HL-60/S4 treated with phorbol 12-myristate 13-acetate at 8.2 ng/mL for 4 days and 3 days (cell line): Measurements from ENCODE around the gene SEPTIN10.
"Not testable (repeated sequence)": the region's sequence is repeated elsewhere in the genome, so short reads cannot be mapped to it uniquely, and the experiment has no call there.

Experiments used
- in situ Hi-C: fragments of 300-500 bp; cut with MboI; formaldehyde crosslinking; loops from 2 replicates; pipeline ENCODE4 v1.15.0; 2022; ENCODE audit warnings: low sequenced_read_pairs

SEPTIN10 gene

GRCh38 chr2:109635426-109636304 lies 21.9 kb upstream of the SEPTIN10 start:
- in situ Hi-C loops = no loop called here

- in situ Hi-C loops = no loop called here
Observed at GRCh38 chr2:109633284-109633961, 19.7 kb upstream of the SEPTIN10 start.

GRCh38 chr2:109632158-109632789 lies 18.5 kb upstream of the SEPTIN10 start:
- in situ Hi-C loops = no loop called here

GRCh38 chr2:109631741-109632140 lies 18.0 kb upstream of the SEPTIN10 start:
- in situ Hi-C loops = no loop called here

- in situ Hi-C loops = no loop called here
Observed at GRCh38 chr2:109630441-109631430, 17.0 kb upstream of the SEPTIN10 start.

- in situ Hi-C loops = no loop called here
Observed at GRCh38 chr2:109629867-109630266, 16.1 kb upstream of the SEPTIN10 start.

- in situ Hi-C loops = not testable (repeated sequence)
Observed at GRCh38 chr2:109628321-109628720, 14.6 kb upstream of the SEPTIN10 start.

- in situ Hi-C loops = no loop called here
Observed at GRCh38 chr2:109624339-109624738, 10.6 kb upstream of the SEPTIN10 start.

GRCh38 chr2:109623923-109624322 lies 10.2 kb upstream of the SEPTIN10 start:
- in situ Hi-C loops = no loop called here

GRCh38 chr2:109623297-109623696 lies 9.5 kb upstream of the SEPTIN10 start:
- in situ Hi-C loops = no loop called here

GRCh38 chr2:109619032-109619615 lies 5.4 kb upstream of the SEPTIN10 start:
- in situ Hi-C loops = no loop called here

- in situ Hi-C loops = no loop called here
Observed at GRCh38 chr2:109616184-109616583, 2.4 kb upstream of the SEPTIN10 start.

GRCh38 chr2:109615637-109616144 lies 1.9 kb upstream of the SEPTIN10 start:
- in situ Hi-C loops = no loop called here

- in situ Hi-C loops = no loop called here
Observed at GRCh38 chr2:109614715-109615636, 1.2 kb upstream of the SEPTIN10 start.

GRCh38 chr2:109613081-109613921 lies 465 bp downstream of the SEPTIN10 start:
- in situ Hi-C loops = no loop called here

- in situ Hi-C loops = no loop called here
Observed at GRCh38 chr2:109611467-109612095, 2.2 kb downstream of the SEPTIN10 start.

GRCh38 chr2:109609352-109610024 lies 4.3 kb downstream of the SEPTIN10 start:
- in situ Hi-C loops = no loop called here
